Mesendoderm (in vitro differentiated cells): ENCODE measurements around the gene NDUFS4.
"Not testable (repeated sequence)": the region's sequence is repeated elsewhere in the genome, so short reads cannot be mapped to it uniquely, and the experiment has no call there.

Experiments used
- DNase-seq: peaks from one replicate; pipeline ENCODE4 v3.0.0; 2013
- H2AK5ac ChIP-seq: 2 replicates; pipeline ENCODE4 v1.6.1; 2013; ENCODE audit warnings: low read length, inconsistent platforms
- H2BK120ac ChIP-seq: 2 replicates; pipeline ENCODE4 v1.6.1; 2013; ENCODE audit warnings: low read depth, mild to moderate bottlenecking, low read length, moderate library complexity, mixed read lengths
- H2BK15ac ChIP-seq: replicated peaks from 2 replicates; pipeline ENCODE4 v1.6.1; 2013; ENCODE audit warnings: low read depth, mild to moderate bottlenecking, moderate library complexity
- H2BK5ac ChIP-seq: 2 replicates; pipeline ENCODE4 v1.6.1; 2013; ENCODE audit warnings: low read length, inconsistent platforms
- H3K18ac ChIP-seq: 2 replicates; pipeline ENCODE4 v1.6.1; 2013; ENCODE audit warnings: mild to moderate bottlenecking, low read length, mixed read lengths
- H3K23ac ChIP-seq: one replicate; pipeline ENCODE4 v1.6.1; 2013; ENCODE audit warnings: low read length
- H3K27ac ChIP-seq: 2 replicates; pipeline ENCODE4 v1.5.1; 2013; ENCODE audit warnings: low read depth, mild to moderate bottlenecking, inconsistent platforms, low read length, moderate library complexity
- H3K27me3 ChIP-seq: 2 replicates; pipeline ENCODE4 v1.6.1; 2013; ENCODE audit warnings: low read length, control low read depth, mild to moderate bottlenecking, inconsistent platforms; ENCODE audit not compliant: insufficient read depth, poor library complexity
- H3K36me3 ChIP-seq: 2 replicates; pipeline ENCODE4 v1.6.1; 2013; ENCODE audit warnings: low read length, inconsistent platforms; ENCODE audit not compliant: control insufficient read depth, insufficient read depth
- H3K4ac ChIP-seq: one replicate; pipeline ENCODE4 v1.6.1; 2013; ENCODE audit warnings: low read depth, mild to moderate bottlenecking, low read length, moderate library complexity
- H3K4me1 ChIP-seq: 2 replicates; pipeline ENCODE4 v1.6.1; 2013; ENCODE audit warnings: low read depth, low read length, inconsistent platforms; ENCODE audit not compliant: control insufficient read depth
- H3K4me2 ChIP-seq: 2 replicates; pipeline ENCODE4 v1.6.1; 2013; ENCODE audit warnings: low read length
- H3K4me3 ChIP-seq: 2 replicates; pipeline ENCODE4 v1.5.1; 2013; ENCODE audit warnings: mild to moderate bottlenecking, low read length
- H3K56ac ChIP-seq: one replicate; pipeline ENCODE4 v1.6.1; 2013; ENCODE audit warnings: low read length
- H3K79me1 ChIP-seq: 2 replicates; pipeline ENCODE4 v1.6.1; 2013; ENCODE audit warnings: low read length, inconsistent platforms
- H3K79me2 ChIP-seq: 2 replicates; pipeline ENCODE4 v1.6.1; 2013; ENCODE audit warnings: mild to moderate bottlenecking, low read length; ENCODE audit not compliant: control insufficient read depth, insufficient read depth
- H3K9ac ChIP-seq: 2 replicates; pipeline ENCODE4 v1.6.1; 2013; ENCODE audit warnings: low read length, inconsistent platforms
- H4K5ac ChIP-seq: one replicate; pipeline ENCODE4 v1.6.1; 2013; ENCODE audit warnings: low read length
- H4K8ac ChIP-seq: one replicate; pipeline ENCODE4 v1.6.1; 2013; ENCODE audit warnings: low read depth, mild to moderate bottlenecking, control low read depth, low read length, moderate library complexity
- WGBS: extraction: QIAGEN DNeasy Blood & Tissue Kit; methylation state at CpG from one replicate; pipeline ENCODE4 v1.1.7; 2013; ENCODE audit warnings: low lambda C conversion rate, missing lambda C conversion rate; ENCODE audit not compliant: insufficient coverage; ENCODE audit errors: extremely low coverage; 5-methylcytosine and 5-hydroxymethylcytosine counted together

The NDUFS4 gene

DNA sequence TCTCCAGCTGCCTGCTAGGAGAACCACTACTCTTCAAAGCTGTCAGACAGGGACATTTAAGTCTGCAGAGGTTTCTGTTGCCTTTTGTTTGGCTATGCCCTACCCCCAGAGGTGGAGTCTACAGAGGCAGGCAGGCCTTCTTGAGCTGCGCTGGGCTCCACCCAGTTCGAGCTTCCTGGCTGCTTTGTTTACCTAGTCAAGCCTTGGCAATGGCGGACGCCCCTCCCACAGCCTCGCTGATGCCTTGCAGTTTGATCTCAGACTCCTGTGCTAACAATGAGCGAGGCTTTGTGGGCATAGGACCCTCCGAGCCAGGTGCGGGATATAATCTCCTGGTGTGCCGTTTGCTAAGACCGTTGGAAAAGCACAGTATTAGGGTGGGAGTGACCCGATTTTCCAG is 104.9 kb downstream of the NDUFS4 start:
- whole genome bisulfite sequencing, result no CpG with 5 or more reads among the region's 11 CpGs
- H3K27ac ChIP-seq, result not testable (repeated sequence)

GRCh38 chr5:53667621-53668020 is 107.2 kb downstream of the NDUFS4 start:
- H3K9ac ChIP-seq, result no peak overlapping the region
- H2BK15ac ChIP-seq, result no peak overlapping the region
- no peaks in the 10 kb centered on the region for H3K36me3 ChIP-seq
- H3K23ac ChIP-seq, result no peak overlapping the region
- H3K4me1 ChIP-seq, result no peaks in the 10 kb centered on the region
- H2BK120ac ChIP-seq, result no peak overlapping the region
- no peak overlapping the region for H2AK5ac ChIP-seq
- no peak overlapping the region for H4K5ac ChIP-seq
- no peak overlapping the region for H3K18ac ChIP-seq
- no peak overlapping the region for H3K4ac ChIP-seq
- no peak overlapping the region for H2BK5ac ChIP-seq
- no peak overlapping the region for H3K4me3 ChIP-seq
- WGBS, result no CpG with 5 or more reads among the region's 2 CpGs
- H3K4me2 ChIP-seq, result no peak overlapping the region
- DNase-seq, result no peak
- no peaks in the 10 kb centered on the region for H3K27me3 ChIP-seq
- no peaks in the 10 kb centered on the region for H3K79me2 ChIP-seq
- no peaks in the 10 kb centered on the region for H3K79me1 ChIP-seq
- no peak overlapping the region for H4K8ac ChIP-seq
- no peak overlapping the region for H3K27ac ChIP-seq
- no peak overlapping the region for H3K56ac ChIP-seq

More for the DNA sequence above, 104.9 kb downstream of the NDUFS4 start:
- not testable (repeated sequence) for H4K8ac ChIP-seq, H2AK5ac ChIP-seq, H3K56ac ChIP-seq, H3K4me1 ChIP-seq, H3K79me1 ChIP-seq, DNase-seq, H3K18ac ChIP-seq, H3K36me3 ChIP-seq, H2BK120ac ChIP-seq, H2BK15ac ChIP-seq, H3K9ac ChIP-seq, H3K4ac ChIP-seq, H3K27me3 ChIP-seq, H3K23ac ChIP-seq, H3K4me3 ChIP-seq, H3K79me2 ChIP-seq, H3K4me2 ChIP-seq, H4K5ac ChIP-seq, H2BK5ac ChIP-seq

DNA sequence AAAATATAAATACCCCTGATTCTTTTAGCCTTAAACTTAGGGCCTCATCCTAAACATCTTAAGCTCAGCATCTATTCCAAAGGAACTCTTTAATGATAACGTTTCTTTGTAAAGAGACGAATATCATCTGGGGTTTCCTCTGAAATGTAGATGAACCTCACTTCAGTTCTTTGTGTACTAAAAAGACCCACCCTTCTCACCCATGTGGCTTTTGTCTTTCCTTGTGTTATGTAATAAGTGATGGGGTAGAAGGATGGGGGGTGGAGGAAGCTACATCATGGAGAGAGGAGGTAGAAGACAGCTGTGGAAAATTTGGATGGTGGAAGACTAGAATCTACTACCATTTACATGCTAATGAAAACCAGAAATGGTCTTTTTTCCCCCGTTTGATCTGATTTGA is 111.0 kb downstream of the NDUFS4 start:
- DNase-seq, result no peak
- Histone ChIP-seq H3K79me1 (no peaks in the 10 kb centered on the region), H3K9ac (no peak overlapping the region), H4K8ac (no peak overlapping the region), H3K23ac (no peak overlapping the region), H3K36me3 (no peaks in the 10 kb centered on the region), H2BK15ac (no peak overlapping the region), H4K5ac (no peak overlapping the region), H3K27ac (no peak overlapping the region), H3K4me3 (no peak overlapping the region), H2AK5ac (no peak overlapping the region), H3K27me3 (no peaks in the 10 kb centered on the region), H3K4me2 (no peak overlapping the region), H2BK120ac (no peak overlapping the region), H3K79me2 (no peaks in the 10 kb centered on the region), H2BK5ac (no peak overlapping the region), H3K4ac (no peak overlapping the region), H3K18ac (no peak overlapping the region), H3K56ac (no peak overlapping the region), H3K4me1 (no peaks in the 10 kb centered on the region)
- WGBS, result no CpG with 5 or more reads among the region's 3 CpGs

- Histone ChIP-seq H3K36me3 (no peaks in the 10 kb centered on the region), H4K8ac (no peak overlapping the region), H3K4me3 (no peak overlapping the region), H3K79me1 (no peaks in the 10 kb centered on the region), H3K23ac (no peak overlapping the region), H2BK15ac (no peak overlapping the region), H3K56ac (no peak overlapping the region), H3K18ac (no peak overlapping the region), H3K4ac (no peak overlapping the region), H3K79me2 (no peaks in the 10 kb centered on the region), H4K5ac (no peak overlapping the region), H2BK5ac (no peak overlapping the region), H3K27ac (no peak overlapping the region), H3K4me2 (no peak overlapping the region), H3K4me1 (no peaks in the 10 kb centered on the region), H3K27me3 (no peaks in the 10 kb centered on the region), H2AK5ac (no peak overlapping the region), H3K9ac (no peak overlapping the region), H2BK120ac (no peak overlapping the region)
- no CpG with 5 or more reads among the region's 1 CpG for WGBS
- no peak for DNase-seq
Measured at GRCh38 chr5:53674121-53674520, 113.7 kb downstream of the NDUFS4 start.

DNA sequence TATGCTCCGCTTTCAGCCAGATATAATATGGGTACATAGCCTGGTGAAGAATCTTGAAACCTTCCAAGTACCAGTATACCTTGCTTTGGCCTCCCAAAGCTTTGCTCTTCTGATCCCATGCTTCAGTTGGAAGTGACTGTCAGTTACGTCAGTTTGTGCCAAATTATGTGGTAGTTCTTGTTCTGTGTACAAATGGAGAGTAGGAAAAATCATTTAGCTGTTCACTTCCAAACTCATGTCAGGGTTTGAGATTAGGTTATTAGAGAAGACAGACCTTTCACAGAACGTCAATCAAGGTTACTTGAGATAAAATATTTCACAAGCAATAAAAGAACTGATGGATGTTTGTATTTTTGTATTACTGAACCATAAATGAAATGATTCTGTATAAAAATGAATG is 117.2 kb downstream of the NDUFS4 start:
- no peaks in the 10 kb centered on the region for H3K27me3 ChIP-seq
- no peak overlapping the region for H3K9ac ChIP-seq
- no peak overlapping the region for H3K4me3 ChIP-seq
- no peak overlapping the region for H3K27ac ChIP-seq
- no peak overlapping the region for H2BK120ac ChIP-seq
- H4K5ac ChIP-seq, result no peak overlapping the region
- DNase-seq, result no peak
- no peaks in the 10 kb centered on the region for H3K36me3 ChIP-seq
- no peak overlapping the region for H4K8ac ChIP-seq
- H3K4me2 ChIP-seq, result no peak overlapping the region
- H2BK5ac ChIP-seq, result no peak overlapping the region
- no peak overlapping the region for H3K23ac ChIP-seq
- no peak overlapping the region for H2AK5ac ChIP-seq
- H2BK15ac ChIP-seq, result no peak overlapping the region
- no peaks in the 10 kb centered on the region for H3K4me1 ChIP-seq
- WGBS, result no CpG with 5 or more reads among the region's 3 CpGs
- no peaks in the 10 kb centered on the region for H3K79me2 ChIP-seq
- no peak overlapping the region for H3K56ac ChIP-seq
- no peak overlapping the region for H3K18ac ChIP-seq
- no peak overlapping the region for H3K4ac ChIP-seq
- no peaks in the 10 kb centered on the region for H3K79me1 ChIP-seq

- no peak overlapping the region for H3K18ac ChIP-seq
- no peak overlapping the region for H2AK5ac ChIP-seq
- H3K36me3 ChIP-seq, result no peaks in the 10 kb centered on the region
- H3K9ac ChIP-seq, result no peak overlapping the region
- no peak overlapping the region for H2BK5ac ChIP-seq
- H2BK120ac ChIP-seq, result no peak overlapping the region
- H3K4ac ChIP-seq, result no peak overlapping the region
- no peaks in the 10 kb centered on the region for H3K79me2 ChIP-seq
- peak; percentile 23 for DNase-seq
- no peak overlapping the region for H4K8ac ChIP-seq
- no peak overlapping the region for H3K4me2 ChIP-seq
- no peak overlapping the region for H3K27ac ChIP-seq
- no peaks in the 10 kb centered on the region for H3K79me1 ChIP-seq
- no peaks in the 10 kb centered on the region for H3K4me1 ChIP-seq
- H3K23ac ChIP-seq, result no peak overlapping the region
- no peak overlapping the region for H3K4me3 ChIP-seq
- no peak overlapping the region for H2BK15ac ChIP-seq
- no peaks in the 10 kb centered on the region for H3K27me3 ChIP-seq
- WGBS, result no CpG with 5 or more reads among the region's 3 CpGs
- H3K56ac ChIP-seq, result no peak overlapping the region
- H4K5ac ChIP-seq, result no peak overlapping the region
Measured at GRCh38 chr5:53678981-53679660, 118.7 kb downstream of the NDUFS4 start.
